Stimulated activated CD4-positive, alpha-beta T cell treated with anti-CD3 and anti-CD28 coated beads, Interleukin-1b, Interleukin-23, amount 100 ng/mL, for 4 hours (primary cell): ENCODE measurements around the gene OPCML.

Source experiments
- DNase-seq, 2 donors: peaks; one replicate each; pipeline ENCODE4 v3.0.0-alpha.2; 2020; ENCODE audit warnings: low read depth in 2 of 2

The OPCML gene

GRCh38 chr11:132670921-132671675 lies 861.2 kb downstream of the OPCML start:
- no peak for DNase-seq

DNA sequence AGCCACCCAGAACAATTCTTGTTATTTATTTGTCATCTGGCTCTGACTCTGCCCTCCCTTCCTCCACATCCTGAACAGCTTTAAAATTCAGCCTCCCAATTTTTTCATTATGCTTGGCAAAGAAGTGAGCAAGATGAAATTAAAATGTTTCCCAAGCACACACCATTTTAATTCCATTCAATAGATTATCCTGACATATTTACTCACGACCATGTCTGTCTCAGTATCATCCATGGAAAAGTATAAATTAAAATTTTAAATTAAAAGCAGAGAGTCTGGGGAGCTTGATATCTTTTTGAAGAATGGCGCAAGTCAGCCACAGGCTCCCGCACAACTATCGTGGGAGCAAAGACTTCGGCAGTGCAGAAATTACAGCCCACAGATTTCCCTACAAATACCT lies 862.4 kb downstream of the OPCML start:
- DNase-seq = no peak

DNA sequence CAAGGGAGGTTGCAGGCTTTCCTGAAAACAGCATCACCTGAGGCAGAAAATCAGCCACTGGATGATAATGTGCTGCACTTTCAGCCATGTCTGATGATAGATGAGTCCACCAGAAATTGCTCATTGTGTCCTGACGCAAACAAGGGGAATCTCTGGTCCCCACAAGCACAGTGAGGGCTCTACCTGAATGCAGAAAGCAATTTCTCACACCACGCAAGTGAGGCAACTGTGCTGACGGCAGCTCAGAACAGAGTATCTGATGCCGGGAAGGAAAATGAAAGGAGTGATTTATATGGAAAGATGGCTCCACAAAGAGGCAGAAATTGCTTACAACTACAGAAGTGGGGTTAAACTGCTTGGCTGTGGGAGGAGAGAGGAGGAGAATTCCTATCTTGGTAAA lies 867.1 kb downstream of the OPCML start:
- DNase-seq = no peak

DNA sequence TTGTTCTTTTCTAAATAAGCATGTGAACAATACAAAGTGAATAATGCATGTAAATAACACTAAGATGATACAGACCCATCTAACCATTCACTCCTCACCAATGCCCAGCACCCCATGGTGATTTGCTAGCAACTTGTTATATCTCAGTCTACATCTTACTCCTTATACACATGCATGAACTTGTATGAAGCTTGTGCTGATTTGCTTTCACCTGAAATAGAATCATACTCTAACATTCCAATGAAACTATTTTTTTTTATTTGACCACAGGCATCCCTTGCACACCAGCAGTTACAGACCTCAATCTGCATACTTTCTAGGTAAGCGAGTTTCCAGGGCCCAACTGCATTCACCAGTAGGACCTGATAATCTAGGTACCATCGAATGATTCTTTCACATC lies 873.6 kb downstream of the OPCML start:
- no peak for DNase-seq

- no peak for DNase-seq
These were observed 874.3 kb downstream of the OPCML start for GRCh38 chr11:132658004-132658403.

GRCh38 chr11:132655187-132655855 lies 877.0 kb downstream of the OPCML start:
- DNase-seq = no peak

GRCh38 chr11:132653237-132653636 lies 879.1 kb downstream of the OPCML start:
- DNase-seq = no peak

- no peak for DNase-seq
These were observed 881.2 kb downstream of the OPCML start for GRCh38 chr11:132650969-132651720.

GRCh38 chr11:132649277-132649676 lies 883.0 kb downstream of the OPCML start:
- no peak for DNase-seq

DNA sequence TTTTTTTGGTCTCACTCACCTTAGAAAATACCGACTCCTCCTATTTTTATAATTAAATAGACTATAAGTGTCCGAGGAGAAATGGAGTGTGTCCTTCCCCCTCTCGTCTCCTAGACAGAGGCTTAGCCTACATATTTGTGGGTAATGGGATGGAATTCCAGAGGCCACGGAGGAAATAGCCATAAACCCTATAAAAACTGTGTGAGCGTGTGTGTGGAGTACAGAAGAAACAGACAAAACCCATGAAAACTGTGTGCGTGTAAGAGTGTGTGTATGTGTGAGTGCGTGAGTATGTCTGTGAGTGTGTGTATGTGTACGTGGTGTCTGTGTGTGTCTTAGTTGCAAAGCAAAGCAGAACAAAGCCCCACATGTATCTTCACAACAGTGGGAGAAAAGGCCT lies 883.5 kb downstream of the OPCML start:
- no peak for DNase-seq

DNA sequence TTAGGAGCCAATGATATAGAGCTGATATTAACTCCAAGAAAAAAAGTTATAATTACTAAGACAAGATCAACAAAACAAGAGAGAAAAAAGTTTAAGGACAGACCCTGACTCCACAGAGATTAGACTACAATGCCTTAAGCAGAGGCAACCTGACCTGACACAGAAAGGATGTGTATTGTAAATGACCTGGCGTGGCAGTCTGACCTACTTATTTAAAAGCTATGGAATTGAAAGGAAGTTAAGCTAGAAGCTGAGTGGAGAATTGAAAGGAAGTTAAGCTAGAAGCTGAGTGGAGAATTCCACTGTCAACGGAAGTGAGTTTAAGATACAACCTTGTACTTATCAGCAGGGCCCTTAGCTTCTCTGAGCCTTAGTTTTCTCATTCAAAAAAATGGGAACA lies 885.4 kb downstream of the OPCML start:
- no peak for DNase-seq

GRCh38 chr11:132644520-132645239 lies 887.6 kb downstream of the OPCML start:
- DNase-seq = no peak

DNA sequence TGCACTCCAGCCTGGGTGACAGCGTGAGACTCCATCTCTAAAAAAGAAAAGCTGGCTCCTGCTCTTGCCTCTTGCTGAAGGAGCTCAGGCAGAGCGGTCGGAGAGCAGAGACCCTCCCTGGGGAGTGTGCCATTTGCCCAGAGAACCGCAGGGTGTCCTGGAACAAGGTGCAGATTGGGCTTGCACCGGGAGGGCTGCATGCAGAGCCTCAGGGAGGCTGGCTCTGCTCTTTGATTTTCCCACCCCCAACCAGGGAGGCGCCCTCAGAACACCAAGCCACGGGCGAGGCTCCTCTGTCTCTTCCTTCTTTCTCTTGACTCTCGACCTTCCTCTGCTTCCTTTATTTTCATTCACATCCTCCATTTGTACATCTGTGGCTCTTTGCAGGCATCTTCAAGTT lies 889.1 kb downstream of the OPCML start:
- DNase-seq = no peak

GRCh38 chr11:132640952-132641351 lies 891.3 kb downstream of the OPCML start:
- no peak for DNase-seq

- DNase-seq = no peak
These were observed 892.3 kb downstream of the OPCML start for GRCh38 chr11:132639986-132640385.

DNA sequence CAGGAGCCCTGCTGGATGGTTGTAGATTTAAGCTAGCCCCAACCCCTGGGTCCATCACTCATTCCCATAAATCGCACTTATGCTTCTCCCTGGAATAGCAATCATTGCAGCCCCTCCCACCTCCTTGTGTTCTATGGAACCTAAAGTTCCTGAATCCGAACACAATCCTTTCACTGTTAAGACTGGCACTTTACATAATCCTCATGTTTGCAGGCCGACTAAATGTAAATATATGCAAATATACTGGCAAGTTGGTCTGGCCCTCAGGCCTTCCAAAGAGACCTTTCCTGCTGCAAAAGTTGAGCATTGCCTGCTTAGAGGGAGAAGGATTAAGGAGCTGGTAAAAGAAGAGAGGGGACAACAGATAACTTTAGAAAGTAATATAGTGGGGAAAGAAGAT lies 892.9 kb downstream of the OPCML start:
- no peak for DNase-seq

DNA sequence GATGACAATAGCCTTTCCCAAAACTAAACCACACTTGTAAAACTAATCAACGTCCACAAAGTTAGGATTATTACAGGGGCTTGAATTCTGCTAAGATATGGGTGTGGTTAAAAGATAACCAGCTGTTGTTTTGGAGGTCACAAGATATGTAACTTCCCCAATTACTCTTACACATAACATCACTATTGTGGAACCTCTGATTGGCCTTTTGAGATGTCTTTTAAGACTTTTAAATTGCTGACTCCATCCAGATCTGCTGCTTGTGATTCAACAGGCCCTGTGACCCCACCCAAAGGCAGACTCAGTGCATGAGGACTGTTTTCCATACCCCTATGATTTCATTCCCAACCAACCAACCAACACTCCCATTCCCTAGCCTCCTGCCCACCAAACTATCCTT lies 893.9 kb downstream of the OPCML start:
- no peak for DNase-seq

- no peak for DNase-seq
These were observed 895.8 kb downstream of the OPCML start for GRCh38 chr11:132636523-132636922.

DNA sequence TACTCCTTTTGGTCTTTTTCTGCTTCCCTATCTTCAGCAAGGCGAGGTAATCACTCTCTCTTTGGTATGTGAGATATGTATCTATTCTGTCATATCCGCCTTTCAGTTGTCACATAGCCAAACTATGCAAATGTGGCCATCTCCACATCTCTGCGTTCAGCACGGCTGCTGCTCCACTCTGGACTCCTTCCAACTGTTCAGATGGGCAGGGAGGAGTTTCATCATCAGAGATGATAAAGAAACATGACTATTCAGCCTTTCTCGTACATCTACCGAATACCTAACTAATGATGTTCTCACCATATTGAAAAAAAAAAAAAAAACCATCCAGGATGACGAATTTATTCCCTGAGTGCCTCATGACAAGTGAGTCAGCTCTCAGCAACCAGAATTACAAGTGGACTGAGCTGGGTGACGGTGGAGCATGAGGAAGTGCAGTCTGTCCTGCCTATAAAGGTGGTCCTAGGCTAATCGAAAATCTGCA lies 899.6 kb downstream of the OPCML start:
- no peak for DNase-seq

GRCh38 chr11:132631989-132632388 lies 900.3 kb downstream of the OPCML start:
- DNase-seq = no peak

GRCh38 chr11:132627981-132628380 lies 904.3 kb downstream of the OPCML start:
- DNase-seq = no peak

DNA sequence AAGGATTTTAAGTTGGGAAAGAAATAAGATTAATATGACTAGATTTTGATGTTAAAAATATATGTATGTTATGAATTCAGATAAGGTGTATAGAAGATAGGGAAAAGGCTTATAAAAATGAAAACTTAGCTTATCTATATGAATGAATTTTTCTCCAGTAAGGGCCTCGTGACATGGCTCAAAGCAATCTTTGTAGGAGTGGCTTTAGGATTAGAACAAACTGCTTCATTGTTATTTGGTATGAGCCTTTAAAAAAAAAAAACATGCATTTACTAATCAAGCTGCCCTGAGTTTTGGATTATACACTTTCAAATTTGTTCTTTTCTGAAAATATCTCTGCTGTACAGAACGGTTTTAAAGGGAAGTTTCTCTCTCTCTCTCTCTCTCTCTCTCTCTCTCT lies 905.9 kb downstream of the OPCML start:
- no peak for DNase-seq
